Measurements from ENCODE around the gene KLK7.
"Not testable (repeated sequence)": the region's sequence is repeated elsewhere in the genome, so short reads cannot be mapped to it uniquely, and the experiment has no call there.

KLK7 gene

DNA sequence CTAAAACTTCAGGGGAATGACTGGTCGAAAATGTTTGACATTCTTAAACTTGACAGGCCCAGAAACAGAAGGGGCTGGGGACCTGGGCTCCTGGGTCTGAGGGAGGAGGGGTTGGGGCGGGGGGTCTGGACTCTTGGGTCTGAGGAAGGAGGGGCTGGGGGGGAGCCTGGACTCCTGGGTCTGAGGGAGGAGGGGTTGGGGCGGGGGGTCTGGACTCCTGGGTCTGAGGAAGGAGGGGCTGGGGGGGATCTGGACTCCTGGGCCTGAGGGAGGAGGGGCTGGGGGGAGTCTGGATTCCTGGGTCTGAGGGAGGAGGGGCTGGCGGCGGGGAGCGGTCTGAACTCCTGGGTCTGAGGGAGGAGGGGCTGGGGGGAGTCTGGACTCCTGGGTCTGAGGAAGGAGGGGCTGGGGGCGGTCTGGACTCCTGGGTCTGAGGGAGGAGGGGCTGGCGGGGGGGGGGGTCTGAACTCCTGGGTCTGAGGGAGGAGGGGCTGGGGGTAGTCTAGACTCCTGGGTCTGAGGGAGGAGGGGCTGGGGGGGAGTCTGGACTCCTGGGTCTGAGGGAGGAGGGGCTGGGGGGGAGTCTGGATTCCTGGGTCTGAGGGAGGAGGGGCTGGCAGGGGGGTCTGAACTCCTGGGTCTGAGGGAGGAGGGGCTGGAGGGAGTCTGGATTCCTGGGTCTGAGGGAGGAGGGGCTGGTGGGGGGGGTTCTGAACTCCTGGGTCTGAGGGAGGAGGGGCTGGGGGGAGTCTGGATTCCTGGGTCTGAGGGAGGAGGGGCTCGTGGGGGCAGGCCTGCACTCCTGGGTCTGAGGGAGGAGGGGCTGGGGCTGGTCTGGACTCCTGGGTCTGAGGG is 8.8 kb downstream of the KLK7 start:
- DNase-seq: no peak

DNA sequence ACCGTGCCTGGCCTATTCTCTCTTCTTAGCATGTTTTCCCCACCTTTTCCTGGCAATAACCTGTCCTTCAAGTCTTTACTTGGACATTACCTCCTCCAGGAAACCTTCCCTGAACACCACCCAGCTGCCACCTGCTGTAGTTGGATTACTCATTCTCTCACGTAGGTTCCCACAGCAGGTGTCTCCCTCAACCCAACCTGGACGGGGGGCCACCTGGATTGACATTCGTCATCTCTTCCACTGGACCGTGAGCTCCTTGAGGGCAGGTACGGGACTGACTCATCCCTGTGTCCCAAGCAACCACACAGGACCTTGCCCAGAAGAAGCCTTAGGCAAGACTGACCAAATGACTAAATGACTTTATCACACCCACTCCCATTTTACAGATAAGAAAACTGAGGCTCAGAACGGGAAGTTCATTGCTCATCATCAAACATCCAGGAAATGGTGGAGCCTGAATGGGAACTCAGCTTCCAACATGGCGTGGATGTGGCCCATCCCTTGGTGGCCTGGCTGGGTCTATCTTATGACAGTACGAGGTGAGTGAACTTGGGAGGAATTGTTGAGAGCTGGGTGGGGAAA is 10.8 kb downstream of the KLK7 start:
- no peak for DNase-seq

DNA sequence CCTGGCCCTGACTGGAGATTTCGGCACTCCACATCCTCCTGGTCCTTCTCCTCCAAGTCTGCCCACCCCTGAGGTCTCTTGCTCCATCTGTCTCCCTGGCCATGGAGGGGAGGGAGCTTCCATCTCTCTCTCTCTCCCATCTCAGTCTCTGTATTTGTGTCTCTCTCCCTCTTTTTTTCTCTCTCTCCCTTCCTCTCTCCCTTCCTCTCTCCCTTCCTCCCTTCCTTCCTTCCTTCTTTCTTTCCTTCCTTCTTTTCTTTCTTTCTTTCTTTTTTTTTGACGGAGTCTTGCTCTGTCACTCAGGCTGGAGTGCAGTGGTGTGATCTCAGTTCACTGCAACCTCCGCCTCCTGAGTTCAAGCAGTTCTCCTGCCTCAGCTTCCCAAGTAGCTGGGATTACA is 13.9 kb downstream of the KLK7 start:
- DNase-seq: not testable (repeated sequence)

- DNase-seq: no peak
Observed at GRCh38 chr19:50969413-50969760, 14.3 kb downstream of the KLK7 start, which contains the start of gene KLK6. Gene KLK6 (minus strand): TSS chr19:50969591. CDS start chr19:50968104, 1,487 bp downstream.

DNA sequence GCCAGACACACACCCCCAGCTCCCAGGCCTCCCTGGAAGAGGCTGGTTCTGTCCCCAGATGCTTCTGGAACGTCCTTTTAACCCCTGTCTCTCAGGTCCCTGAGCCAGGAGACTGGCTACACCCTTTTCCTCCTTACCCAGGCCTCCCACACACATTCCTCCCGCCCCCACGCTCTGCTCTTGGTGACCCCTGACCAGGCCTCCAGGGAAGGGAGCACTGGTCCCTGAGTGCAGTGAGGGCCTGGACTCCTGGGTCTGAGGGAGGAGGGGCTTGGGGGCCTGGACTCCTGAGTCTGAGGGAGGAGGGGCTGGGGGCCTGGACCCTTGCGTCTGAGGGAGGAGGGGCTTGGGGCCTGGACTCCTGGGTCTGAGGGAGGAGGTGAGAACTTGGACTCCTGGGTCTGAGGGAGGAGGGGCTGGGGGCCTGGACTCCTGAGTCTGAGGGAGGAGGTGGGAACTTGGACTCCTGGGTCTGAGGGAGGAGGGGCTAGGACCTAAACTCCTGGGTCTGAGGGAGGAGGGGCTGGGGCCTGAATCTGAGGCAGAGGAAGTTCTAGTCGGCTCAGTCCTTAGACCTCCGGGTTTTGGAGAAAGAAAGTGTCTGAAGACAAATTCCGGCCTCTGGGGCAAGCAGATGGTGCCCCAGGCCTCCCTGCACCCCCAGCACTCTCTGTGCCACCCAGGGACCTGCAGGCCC is 14.9 kb downstream of the KLK7 start:
- DNase-seq: no peak

- no peak for DNase-seq
Observed at GRCh38 chr19:50967929-50968715, 15.6 kb downstream of the KLK7 start.

DNA sequence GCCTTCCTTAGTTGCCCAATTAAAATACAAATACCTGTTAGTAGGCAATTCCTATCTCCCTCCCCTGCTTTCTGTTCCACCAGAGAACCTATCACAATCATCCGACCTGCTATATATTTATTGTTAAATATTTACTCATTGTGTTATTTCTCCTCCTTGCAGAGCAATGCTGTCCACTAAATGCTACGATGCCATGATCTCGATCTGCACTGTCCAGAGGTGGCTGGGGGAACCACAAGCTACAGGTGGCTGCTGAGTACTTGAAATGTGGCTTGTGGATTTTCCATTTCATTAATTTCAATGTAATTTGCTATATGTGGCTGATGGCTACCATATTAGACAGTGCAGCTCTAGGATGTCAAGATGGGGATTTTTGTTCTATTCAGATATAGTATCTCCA is 19.5 kb downstream of the KLK7 start:
- no peak for DNase-seq

DNA sequence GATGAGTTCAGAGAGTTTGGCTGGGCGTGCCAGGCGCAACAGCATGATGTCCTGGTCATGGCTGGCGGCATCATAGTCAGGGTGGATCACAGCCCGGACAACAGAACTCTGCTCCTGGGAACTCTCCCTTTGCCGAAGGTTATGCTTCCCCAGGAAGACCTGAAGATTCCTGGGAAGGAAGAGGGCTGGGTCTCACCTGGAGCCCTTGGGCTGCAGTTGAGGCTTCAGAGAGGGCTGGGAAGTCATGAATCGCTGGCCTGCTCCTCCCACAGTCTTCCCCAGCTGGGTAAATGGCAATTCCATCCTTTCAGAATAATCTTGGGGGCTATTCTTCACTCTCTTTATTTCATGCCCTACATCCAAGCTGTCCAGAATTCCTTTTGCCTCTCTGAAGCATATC is 20.3 kb downstream of the KLK7 start:
- no peak for DNase-seq

GRCh38 chr19:50962245-50962644 is 21.5 kb downstream of the KLK7 start:
- DNase-seq: no peak

DNA sequence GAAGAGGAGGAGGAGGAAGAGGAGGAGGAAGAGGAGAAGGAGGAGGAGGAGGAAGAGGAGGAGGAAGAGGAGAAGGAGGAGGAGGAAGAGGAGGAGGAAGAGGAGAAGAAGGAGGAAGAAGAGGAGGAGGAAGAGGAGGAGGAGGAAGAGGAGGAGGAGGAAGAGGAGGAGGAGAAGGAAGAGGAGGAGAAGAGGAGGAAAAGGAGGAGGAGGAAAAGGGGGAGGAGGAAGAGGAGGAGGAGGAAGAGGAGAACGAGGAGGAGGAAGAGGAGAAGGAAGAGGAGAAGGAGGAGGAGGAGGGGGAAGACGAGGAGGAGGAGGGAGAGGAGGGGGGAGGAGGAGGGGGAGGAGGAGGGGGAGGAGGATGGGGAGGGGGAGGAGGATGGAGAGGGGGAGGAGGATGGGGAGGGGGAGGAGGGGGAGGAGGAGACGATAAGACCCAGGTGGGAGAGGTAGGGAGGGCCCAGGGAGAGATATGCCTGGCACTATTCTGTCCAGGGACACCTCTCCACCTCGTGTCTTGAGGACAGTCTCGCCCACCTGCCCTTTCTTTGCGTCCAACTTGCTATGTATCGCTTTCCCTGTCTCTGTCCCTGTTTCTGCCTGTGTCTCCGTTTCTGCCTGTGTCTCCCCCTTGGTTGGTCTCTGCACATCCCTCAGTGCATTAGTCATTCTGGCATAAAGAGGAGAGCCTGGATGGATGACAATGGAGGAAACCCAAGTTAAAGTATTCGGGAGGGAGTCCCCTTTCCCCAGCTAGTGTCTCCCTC is 23.8 kb downstream of the KLK7 start:
- no peak for DNase-seq

GRCh38 chr19:50957587-50957986 is 26.1 kb downstream of the KLK7 start:
- DNase-seq: no peak

DNA sequence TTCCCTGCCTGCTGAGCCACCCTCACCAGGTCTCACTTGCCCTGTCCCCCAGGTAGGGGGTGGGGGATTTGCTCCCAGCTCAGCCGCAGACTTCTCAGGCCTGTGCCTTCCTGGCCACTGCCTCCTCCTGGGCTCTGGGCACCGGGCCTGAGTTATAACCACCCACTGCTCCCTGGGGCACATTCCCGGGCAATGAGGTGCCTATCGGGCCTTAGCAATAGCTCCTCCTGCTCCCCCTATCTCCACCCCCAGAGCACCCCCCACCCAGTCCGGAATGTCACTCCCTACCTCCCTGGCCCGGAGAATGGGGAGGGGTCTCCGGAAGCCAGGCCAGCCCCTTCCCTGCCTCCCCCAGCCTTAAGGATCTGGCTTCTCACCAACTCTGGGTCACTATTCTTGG is 30.8 kb downstream of the KLK7 start, which contains the start of gene KLK5:
TSS of gene KLK5 (minus strand) at position 129 of the 400 bp plus-strand sequence. CDS start 381 bp downstream, outside the sequence.
- DNase-seq: no peak

- no peak for DNase-seq
Observed at GRCh38 chr19:50949861-50950260, 33.9 kb downstream of the KLK7 start.

GRCh38 chr19:50947123-50947522 is 36.6 kb downstream of the KLK7 start:
- DNase-seq: no peak

GRCh38 chr19:50944795-50945194 is 38.9 kb downstream of the KLK7 start:
- DNase-seq: no peak

- no peak for DNase-seq
Observed at GRCh38 chr19:50943074-50943828, 40.5 kb downstream of the KLK7 start.

- no peak for DNase-seq
Observed at GRCh38 chr19:50939596-50939995, 44.1 kb downstream of the KLK7 start.

GRCh38 chr19:50933640-50934039 is 50.1 kb downstream of the KLK7 start:
- no peak for DNase-seq

DNA sequence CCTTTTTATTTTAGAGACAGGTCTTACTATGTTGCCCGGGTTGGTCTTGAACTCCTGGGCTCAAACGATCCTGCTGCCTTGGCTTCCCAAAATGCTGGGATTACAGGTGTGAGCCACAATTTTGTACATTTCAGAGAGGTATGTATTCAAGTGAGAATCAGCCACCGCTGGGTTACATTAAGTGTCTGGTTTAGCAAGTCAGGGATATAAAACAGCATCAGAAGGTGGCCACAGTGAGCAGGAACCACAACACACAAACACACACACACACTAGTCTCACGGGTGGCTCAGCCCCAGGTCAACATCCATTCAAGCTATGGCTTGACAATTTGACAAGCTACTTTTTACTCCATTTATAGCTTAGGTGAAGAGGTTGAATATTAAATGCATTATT is 51.0 kb downstream of the KLK7 start:
- no peak for DNase-seq

DNA sequence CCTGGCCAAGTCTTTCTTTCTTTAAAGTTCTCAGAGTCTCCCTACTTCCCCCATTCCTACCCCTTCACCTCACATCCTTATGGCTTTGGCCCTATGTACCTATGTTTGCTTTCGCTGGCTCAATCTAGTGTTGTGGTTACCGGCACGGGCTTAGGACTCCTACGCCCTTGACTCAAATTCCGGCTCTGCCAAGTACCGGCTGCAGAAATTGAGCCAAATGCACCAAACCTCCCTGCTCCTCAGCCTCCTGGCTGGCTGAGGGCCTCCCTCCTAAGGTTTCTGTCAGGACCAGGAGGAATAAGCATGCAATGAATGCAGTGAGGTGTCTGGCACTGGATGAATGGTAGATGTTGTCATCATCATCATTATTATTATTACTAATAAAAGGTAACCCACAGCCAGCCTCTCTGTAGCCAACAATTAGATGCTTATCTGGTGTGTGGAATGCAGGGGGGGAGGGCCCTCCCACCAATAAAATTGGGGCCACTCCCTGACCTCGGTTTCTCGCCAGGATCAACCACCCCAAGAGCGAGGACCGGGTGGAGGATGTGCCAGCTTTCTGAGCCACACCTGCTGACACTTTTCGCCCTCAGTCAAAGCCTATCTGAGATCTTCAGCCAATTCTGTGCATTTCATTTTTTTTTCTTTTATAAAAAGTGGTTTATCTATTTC is 51.6 kb downstream of the KLK7 start:
- DNase-seq: no peak

GRCh38 chr19:50931023-50931422 is 52.7 kb downstream of the KLK7 start:
- no peak for DNase-seq
